Islet of Langerhans (tissue), 1 donor: ENCODE data around the gene GPR173.
A peak's percentile ranks its signal among the peaks of the same experiment; 100 is the strongest.

Experiments
- FAIRE-seq: peaks from one replicate; lab custom pipeline; 2011; peaks lifted over from hg19 to GRCh38; lab: Jason Lieb, UNC

Gene GPR173

DNA sequence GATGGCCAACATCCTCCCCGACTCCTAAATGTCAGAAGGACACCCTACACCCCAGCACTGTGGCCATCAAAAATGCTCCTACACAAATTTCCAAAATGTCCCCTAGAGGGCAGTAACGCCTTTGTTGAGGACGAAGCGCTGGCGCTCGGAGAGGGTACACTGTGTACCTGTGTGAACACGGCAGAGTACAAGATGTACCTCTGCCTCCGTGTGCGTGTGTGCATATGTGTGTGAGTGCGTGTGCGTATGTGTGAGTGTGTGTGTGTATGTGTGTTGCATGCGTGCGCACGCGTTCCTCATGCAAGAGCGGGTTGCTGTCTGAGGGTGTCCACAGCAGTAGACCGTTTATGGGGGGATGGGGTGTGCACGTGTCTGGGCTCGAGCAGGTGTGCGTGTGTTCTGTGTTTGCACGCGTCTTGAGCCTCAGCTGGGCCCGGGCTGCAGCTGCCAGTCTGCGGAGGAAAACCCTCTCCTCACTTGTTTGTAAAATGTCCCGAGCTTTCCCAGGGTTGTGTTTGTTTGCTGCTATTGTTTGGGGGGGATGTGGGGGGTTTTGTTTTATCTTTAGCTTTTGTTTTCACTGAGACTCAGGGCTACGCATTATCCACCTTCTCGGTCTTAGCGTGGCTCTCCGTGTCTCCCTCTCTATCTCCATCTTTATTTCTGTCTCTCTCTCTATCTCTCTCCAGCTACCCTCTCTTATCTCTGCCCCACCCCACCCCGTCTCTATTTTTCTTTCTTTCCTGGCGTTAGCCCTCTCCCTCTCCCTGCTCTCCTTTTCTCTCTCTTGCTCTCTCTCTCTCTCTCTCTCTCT lies 23.2 kb downstream of the GPR173 start:
- FAIRE-seq, result peak; percentile 93

DNA sequence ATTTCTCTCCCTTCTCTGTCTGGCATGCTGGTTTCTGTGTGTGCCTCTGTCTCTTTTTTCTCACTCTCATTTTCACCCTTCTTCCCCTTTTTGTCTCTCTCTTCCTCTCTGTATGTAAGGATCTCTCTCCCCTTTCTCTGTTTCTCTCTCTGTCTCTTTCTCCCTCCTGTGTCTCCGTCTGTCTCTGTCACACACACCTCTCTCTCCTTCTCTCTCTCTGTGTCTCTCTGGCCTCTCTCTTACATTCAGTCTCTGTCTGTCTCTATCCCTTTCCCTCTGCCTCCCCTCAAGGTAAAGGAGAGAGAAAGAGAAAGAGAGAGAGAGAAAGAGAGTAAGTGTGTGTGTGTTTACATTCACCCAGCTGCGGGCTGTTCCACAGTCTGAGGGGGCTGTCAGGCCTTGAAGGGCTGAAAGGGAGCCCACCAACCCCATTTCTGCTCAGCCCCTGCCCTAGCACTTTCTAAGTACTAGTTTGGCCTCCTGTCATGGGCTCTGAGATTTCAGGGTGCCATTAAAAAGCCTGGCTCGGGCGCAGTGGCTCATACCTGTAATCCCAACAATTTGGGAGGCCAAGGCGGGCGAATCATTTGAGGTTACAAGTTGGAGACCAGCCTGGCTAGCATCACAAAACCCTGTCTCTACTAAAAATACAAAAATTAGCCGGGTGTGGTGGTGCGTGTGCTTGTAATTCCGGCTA lies 24.0 kb downstream of the GPR173 start:
- FAIRE-seq, result no peak

- FAIRE-seq, result no peak
Measured at GRCh38 chrX:53073115-53073586, 24.6 kb downstream of the GPR173 start.

DNA sequence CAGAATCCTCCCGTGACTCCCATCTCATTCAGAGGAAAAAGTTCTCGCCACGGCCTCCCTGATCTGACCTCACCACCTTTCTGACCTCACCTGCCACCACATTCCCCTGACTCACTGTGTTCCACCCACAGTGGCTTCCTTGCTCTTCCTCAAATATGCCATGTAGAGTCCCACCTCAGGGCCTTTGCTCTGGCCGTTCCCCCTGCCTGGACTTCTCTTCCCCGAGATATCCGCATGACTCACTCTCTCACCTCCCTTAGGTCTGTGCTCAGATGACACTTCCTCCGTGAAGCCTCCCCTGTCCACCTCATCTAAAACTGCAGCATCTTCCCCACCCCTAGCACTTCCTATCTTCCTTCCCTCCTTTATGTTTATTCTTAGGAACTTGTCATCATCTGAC lies 26.4 kb downstream of the GPR173 start:
- FAIRE-seq, result no peak

DNA sequence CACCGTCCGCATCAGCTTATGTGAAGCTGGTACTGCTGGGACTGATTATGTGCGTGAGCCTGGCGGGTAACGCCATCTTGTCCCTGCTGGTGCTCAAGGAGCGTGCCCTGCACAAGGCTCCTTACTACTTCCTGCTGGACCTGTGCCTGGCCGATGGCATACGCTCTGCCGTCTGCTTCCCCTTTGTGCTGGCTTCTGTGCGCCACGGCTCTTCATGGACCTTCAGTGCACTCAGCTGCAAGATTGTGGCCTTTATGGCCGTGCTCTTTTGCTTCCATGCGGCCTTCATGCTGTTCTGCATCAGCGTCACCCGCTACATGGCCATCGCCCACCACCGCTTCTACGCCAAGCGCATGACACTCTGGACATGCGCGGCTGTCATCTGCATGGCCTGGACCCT lies 28.1 kb downstream of the GPR173 start:
- FAIRE-seq, result no peak

DNA sequence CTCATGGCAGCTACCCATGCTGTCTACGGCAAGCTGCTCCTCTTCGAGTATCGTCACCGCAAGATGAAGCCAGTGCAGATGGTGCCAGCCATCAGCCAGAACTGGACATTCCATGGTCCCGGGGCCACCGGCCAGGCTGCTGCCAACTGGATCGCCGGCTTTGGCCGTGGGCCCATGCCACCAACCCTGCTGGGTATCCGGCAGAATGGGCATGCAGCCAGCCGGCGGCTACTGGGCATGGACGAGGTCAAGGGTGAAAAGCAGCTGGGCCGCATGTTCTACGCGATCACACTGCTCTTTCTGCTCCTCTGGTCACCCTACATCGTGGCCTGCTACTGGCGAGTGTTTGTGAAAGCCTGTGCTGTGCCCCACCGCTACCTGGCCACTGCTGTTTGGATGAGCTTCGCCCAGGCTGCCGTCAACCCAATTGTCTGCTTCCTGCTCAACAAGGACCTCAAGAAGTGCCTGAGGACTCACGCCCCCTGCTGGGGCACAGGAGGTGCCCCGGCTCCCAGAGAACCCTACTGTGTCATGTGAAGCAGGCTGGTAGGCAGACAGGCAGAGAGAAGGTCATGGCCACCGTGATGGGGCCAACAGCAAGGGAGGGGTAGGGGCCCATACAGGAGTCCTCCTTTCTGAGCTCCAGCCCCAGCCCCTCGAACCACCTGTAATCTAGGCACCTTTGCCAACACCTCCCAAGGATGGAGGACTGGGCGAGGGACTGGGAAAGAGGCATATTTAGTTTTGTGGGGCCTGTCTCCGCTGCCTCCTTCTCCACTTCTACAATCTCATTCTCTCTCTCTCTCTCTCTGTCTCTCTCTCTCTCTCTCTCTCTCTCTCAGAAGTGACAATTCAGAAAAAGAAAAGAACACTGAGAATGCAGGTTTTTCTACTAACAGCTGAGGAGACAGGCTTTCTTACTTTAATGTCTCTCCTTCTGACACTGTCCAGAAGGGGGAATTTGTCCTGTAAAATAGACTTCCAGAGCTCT lies 28.9 kb downstream of the GPR173 start:
- FAIRE-seq, result no peak

- no peak for FAIRE-seq
Measured at GRCh38 chrX:53078943-53079342, 30.4 kb downstream of the GPR173 start.

- FAIRE-seq, result peak; percentile 61
Measured at GRCh38 chrX:53080628-53081580, 32.3 kb downstream of the GPR173 start.

DNA sequence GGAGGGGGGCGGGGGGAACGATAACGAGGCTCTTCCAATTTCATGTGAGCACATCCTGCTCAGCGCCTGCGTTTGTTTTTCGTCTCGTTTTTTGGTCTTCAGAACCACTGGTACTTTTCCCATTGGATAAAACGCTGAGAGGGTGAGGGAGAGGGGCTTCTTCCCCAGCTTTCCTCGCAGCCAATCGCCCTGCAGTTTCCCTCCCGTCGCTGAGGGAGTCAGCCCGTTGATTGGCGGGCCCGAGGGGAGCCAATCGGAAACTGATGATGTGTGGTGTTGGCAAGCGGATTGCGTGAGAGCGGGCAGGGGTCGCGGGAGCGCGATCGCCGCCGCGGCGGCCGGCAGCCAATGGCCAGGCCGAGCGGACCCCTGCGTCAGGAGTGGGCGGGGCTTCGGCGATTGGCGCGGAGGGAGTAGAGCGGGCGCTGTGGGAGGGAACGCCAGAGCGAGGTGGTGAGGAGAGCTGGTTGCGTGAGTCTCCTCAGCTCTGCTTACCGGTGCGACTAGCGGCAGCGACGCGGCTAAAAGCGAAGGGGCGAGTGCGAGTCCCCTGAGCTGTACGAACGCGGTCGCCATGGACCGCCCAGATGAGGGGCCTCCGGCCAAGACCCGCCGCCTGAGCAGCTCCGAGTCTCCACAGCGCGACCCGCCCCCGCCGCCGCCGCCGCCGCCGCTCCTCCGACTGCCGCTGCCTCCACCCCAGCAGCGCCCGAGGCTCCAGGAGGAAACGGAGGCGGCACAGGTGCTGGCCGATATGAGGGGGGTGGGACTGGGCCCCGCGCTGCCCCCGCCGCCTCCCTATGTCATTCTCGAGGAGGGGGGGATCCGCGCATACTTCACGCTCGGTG lies 33.6 kb downstream of the GPR173 start, which contains the start of gene TSPYL2:
Gene TSPYL2, plus strand, starts transcription at position 443 of the 848 bp plus-strand sequence. Its CDS starts 132 bp downstream, at position 575.
- peak; percentile 98 for FAIRE-seq

DNA sequence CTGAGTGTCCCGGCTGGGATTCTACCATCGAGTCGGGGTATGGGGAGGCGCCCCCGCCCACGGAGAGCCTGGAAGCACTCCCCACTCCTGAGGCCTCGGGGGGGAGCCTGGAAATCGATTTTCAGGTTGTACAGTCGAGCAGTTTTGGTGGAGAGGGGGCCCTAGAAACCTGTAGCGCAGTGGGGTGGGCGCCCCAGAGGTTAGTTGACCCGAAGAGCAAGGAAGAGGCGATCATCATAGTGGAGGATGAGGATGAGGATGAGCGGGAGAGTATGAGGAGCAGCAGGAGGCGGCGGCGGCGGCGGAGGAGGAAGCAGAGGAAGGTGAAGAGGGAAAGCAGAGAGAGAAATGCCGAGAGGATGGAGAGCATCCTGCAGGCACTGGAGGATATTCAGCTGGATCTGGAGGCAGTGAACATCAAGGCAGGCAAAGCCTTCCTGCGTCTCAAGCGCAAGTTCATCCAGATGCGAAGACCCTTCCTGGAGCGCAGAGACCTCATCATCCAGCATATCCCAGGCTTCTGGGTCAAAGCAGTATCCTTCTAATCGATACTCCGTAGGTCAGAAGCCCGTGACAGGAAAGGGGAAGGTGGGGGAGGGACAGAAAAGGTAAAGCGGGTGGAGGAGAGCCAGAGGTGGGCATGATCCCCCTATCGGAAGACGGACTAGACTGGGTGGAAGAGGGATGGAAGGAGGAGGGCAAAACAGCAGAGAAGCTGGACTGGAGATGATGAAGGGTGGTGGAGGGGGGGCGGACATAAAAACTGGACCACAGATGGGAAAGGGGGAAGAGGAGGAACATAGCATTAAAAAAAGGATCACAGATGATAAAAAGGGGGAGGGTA lies 34.4 kb downstream of the GPR173 start:
- no peak for FAIRE-seq

DNA sequence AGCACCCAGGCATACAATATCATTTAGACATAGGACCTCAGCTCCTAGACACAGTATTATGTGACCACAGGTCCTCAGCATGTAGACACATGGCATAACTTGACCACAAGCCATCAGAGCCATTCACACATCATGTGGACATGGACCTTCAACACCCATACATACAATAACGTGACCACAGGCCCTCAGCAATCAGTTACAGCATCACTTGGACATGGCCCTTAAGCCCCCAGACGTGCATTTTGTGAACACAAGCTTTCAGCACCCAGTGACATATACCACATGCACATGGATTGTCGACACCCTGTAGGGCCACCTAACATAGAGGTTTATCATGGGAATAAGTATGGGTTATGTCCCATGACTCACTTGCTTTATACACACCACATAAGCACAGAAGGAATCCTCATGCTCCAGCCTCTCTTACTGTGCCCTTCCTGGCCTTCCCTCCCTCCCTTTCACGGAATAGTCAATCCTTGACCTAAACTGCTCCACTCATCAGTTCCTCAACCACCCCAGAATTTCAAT lies 35.5 kb downstream of the GPR173 start:
- FAIRE-seq, result no peak

- no peak for FAIRE-seq
Measured at GRCh38 chrX:53084863-53085262, 36.3 kb downstream of the GPR173 start.

GRCh38 chrX:53085661-53086229 lies 37.2 kb downstream of the GPR173 start:
- no peak for FAIRE-seq

DNA sequence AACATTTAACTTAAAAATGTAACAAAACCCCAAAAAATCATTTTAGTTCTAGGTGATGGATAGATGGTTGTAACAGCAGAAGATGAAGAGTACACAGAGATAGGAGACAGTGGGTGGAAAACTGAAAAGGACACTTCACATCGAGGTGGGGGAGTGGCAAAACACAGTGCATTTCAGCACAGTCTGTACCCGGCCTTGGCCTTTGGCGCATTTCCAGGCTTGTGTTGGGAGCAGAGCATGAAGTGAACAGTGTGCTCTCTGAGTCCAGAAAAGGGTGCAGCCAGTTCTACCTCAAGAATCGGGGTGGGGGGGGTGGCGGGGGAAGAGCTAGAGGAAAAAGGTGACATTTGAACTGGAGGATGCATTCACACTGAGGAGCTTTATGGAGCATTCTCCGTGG lies 37.9 kb downstream of the GPR173 start:
- peak; percentile 36 for FAIRE-seq

DNA sequence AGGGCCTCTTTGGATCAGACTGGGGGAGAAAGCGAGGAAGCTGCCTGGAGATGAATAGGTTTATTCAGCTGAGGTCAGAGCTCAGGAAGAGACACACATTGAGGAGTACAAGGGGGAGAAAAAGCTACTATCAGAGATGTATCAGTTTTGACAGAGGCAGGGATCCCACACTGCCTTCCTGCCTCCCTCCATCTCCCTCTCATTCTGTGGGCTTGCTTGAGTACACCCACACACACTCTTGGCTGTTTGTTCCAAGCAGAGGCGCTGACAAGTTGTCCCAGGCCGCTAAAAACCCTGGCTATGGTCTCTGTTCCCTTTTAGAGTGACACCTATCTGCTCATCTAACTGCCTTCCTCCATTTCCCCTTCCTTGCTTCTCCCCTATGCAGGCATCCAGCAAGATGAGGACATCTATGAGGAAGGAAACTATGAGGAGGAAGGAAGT lies 38.8 kb downstream of the GPR173 start:
- no peak for FAIRE-seq

DNA sequence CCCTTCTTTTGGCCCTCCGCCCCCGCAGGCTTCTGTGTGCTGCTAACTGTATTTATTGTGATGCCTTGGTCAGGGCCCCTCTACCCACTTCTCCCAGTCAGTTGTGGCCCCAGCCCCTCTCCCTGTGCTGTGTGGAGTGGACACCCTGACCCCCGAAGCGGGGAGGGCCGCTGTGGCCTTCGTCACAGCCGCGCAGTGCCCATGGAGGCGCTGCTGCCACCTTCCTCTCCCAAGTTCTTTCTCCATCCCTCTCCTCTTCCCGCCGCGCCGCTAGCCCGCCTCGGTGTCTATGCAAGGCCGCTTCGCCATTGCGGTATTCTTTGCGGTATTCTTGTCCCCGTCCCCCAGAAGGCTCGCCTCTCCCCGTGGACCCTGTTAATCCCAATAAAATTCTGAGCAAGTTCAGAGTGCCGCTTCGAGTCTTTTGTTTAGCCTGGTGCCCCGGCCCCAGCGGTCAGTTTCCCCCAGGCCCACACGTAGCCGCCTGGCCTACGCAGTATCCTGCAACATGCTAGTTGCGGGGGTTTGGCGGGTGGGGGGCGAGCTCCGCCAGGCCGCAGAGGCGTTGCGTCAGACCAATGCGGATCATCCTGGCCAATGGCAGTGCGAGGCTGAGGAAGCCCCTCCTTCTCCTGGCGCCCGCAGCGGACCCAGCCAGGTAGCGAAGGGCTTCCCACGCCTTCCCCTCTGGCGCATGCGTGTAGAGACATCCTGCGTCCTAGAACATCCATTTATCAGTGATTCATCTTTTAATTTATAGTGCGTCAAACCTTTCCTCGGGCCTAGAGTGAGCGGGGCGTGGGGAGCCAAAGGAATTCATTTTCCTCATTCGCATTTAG lies 39.8 kb downstream of the GPR173 start:
- FAIRE-seq, result peak; percentile 99

DNA sequence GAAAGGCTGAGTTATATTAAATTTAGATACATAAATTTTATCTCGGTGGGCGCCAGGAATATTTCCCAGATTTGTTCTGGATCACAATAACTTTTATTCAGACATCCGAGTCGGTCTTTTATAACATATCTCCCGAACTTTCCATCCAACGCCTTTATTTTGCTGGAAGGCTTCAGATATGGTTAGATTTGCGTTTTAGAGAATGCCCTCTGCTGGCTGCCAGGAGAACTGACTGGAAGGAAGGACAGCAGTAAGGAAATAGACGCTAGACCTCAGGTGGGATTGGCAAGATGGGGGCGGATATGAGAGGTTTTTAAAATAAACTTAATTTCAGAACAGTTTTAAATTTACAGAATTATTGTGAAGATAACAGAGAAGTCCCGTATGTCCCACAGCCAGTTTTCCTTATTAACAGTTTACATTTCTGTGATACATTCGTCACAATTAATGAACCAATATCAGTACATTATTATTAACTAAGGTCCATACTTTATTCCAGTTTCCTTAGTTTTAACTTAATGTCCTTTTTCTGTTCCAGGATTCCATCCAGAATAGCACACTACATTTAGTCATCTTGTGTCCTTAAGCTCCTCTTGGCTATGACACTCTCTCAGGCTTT lies 40.7 kb downstream of the GPR173 start:
- FAIRE-seq, result peak; percentile 100
